ENCODE data around the gene ISLR.

Gene ISLR

GRCh38 chr15:74193905-74194304, 20.4 kb downstream of the ISLR start:
- no peak for DNase-seq (ENCODE audit: low read depth, low spot score)

DNA sequence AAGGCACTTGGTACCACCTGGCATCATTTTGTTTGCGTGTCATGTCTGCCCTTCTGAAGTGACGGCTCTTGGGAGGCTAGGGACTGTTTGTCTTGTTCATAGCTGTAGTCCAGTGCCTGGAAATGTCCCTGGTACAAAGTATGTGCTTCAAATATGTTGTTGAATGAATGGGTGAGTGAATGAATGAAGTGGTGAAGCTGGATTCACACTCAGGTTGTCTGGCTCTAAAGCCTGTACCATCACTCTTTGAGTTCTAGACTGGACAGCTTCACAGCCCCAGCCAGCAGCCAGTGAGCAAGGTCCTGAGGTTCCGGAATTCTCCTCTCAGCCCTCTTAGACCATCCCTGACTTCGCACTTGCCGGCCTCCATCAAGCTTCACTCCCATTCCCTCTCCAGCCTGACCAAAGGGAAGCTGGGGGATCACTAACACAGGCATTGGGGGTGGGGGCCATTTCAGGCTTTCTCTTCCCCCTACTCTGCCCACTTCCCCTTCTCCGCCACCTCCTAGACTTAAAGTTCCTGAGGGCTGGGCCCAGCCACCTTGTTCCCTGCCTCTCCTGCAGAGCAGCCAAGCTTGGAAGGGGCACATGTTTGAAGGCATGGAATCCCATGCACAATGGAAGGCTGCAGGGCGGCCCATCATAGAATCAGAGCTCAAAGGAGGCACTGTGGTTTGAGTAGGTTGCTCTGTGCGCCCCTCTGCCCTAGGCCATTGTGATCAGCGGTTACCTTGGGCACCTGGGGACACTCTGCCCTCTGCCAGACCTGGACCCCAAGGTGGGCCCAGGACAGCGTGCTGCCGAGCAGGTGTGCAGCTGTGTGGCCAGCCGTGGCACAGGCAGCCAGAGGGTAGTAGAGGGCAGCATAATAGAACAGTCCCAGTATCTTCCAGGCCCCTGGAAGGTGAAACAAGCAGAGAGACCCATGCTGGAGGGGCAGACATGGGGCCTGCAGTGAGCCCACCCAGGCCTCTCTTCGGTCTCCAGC, 21.4 kb downstream of the ISLR start:
- no peak for DNase-seq (ENCODE audit: low read depth, low spot score)

DNA sequence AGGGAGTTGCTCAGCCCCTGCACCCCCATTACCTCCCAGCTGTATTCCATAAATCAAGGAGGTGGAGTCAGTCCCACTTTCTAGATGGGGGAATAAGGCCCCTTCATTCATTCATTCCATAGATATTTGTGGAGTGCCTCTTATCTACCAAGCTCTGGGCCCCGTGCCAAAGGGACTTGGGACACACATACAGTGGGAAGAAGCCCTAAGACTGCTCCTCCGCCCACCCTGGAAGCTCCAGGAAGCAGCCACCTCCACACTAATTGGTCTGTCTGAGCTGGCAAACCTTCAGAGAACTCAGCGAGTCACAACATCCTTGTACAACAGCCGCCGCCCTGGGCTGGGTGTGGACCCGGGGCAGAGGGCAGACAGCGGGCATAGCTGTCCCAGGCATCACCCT, 22.7 kb downstream of the ISLR start:
- no peak for DNase-seq (ENCODE audit: low read depth, low spot score)

DNA sequence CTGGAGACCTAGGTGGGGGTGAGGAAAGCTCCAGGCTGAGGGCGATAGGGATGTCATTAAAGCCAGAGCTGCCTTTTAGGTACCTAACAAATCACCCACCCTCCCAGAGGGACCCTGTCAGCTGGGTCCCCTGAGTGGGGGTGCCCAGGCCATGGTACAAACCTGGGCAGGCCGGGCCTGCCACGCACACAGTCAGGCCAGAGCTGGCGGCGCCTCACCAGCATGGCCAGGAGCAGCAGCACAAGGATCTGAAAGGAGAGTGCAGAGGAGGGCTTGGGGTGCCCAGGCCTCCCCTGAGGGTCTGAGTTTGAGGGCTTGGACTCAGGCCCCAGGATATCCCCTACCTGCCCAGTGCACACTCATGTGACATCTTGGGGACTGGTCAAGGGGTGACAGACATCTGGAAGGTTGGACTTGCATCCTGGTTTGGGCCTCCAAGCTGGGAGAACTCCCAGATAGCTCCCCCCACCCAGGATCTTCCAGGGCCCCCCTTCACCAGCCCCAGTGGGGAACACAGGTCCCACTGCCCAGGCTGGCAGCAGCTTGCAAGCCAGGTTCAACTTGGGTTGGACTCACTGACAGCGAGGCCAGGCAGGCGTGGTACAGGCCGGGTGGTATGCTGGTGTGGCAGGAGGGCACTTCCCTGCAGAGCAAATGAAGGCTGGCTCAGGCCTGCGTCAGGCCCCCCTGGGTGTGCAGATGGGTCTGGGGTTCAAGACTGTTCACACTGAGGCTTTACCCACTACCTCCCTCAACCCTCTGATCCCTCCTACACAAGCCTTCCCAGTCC, 23.9 kb downstream of the ISLR start:
- no peak for DNase-seq (ENCODE audit: low read depth, low spot score)

DNA sequence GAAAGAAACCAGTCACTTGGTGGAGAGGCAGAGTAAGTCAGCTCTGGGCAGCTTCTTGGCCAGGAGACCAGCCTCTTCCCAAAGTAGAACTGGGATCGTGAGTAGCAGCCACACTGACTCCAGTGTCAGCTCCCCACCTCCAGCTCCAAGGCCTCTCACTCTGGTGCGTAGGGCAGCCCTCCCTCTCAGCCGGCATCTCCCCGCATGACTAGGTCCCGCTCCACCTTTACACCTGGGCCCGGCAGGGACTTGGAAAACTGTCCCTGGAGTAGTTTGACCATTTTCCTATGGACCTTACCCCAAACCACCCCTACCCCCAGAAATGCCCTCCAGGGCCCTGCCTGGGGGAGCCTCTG, 25.8 kb downstream of the ISLR start:
- no peak for DNase-seq (ENCODE audit: low read depth, low spot score)

GRCh38 chr15:74200412-74200815, 26.9 kb downstream of the ISLR start:
- DNase-seq (ENCODE audit: low read depth, low spot score) = no peak

- DNase-seq (ENCODE audit: low read depth, low spot score) = peak; percentile 86
Measured at GRCh38 chr15:74200871-74201419, 27.4 kb downstream of the ISLR start.

DNA sequence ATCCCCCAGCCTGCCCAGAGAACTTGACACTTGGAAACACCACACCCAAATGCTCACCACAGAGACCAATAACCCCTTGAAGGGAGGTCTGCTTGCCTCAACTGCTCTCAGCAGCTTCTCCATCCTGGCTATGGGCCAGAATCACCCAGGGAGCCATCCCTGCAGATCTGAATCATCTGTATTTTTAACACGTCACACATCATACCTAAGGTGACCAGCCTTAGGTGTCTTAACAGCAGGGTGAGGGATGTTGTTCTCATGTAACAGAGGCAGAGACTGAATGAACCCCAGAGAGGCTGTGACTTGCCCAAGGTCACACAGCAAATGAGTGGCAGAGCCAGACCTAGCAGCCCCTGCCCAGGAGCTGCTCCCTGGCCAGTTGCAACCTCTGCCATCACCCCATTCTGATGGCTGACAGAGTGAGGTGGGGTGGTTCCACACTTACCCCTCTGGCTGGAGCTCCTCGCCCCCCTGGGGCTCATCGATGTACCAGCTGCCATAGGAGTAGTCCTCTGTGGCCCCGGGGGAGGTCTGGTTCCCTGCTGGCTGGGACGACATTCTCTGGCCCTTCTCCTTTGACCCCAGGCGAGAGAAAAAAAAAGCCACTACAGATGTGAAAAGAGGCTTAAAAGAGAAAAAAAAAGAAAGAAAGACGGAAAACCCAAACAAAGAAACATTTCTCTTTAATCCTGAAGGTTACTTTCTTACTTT, 28.4 kb downstream of the ISLR start:
- DNase-seq (ENCODE audit: low read depth, low spot score) = no peak

- DNase-seq (ENCODE audit: low read depth, low spot score) = peak; percentile 97
Measured at GRCh38 chr15:74202452-74203401, 29.2 kb downstream of the ISLR start, which contains the start of gene STRA6. STRA6 (minus strand) TSS chr15:74202787; CDS start chr15:74202267, 520 bp downstream.

- peak; percentile 84 for DNase-seq (ENCODE audit: low read depth, low spot score)
Measured at GRCh38 chr15:74203914-74204431, 30.5 kb downstream of the ISLR start.

- no peak for DNase-seq (ENCODE audit: low read depth, low spot score)
Measured at GRCh38 chr15:74205582-74205947, 32.1 kb downstream of the ISLR start.

GRCh38 chr15:74206801-74207281, 33.3 kb downstream of the ISLR start:
- no peak for DNase-seq (ENCODE audit: low read depth, low spot score)

- DNase-seq (ENCODE audit: low read depth, low spot score) = no peak
Measured at GRCh38 chr15:74207652-74208440, 34.3 kb downstream of the ISLR start.

DNA sequence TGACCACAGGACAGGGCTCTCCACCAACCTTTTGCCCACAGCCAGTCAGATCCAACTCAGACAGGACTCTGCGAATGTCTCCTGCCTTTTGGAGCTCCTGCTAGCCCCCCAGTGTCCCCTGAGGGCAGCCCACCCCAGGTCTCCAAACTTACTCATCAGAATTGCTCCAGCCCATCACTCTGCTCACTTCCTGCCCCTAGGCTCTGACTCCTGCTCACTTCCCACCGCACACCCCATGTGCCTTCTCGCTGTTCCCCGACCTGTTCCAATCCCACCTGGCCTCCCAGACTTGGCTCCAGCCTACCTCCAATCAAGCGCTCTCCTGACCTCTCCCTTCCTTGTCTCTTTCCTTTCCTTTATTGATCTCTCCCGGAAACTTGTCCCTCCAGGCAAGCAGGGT, 35.0 kb downstream of the ISLR start:
- DNase-seq (ENCODE audit: low read depth, low spot score) = no peak

- peak; percentile 63 for DNase-seq (ENCODE audit: low read depth, low spot score)
Measured at GRCh38 chr15:74208901-74209559, 35.5 kb downstream of the ISLR start.

- no peak for DNase-seq (ENCODE audit: low read depth, low spot score)
Measured at GRCh38 chr15:74209560-74209958, 36.0 kb downstream of the ISLR start.

GRCh38 chr15:74209997-74210671, 36.6 kb downstream of the ISLR start:
- no peak for DNase-seq (ENCODE audit: low read depth, low spot score)

DNA sequence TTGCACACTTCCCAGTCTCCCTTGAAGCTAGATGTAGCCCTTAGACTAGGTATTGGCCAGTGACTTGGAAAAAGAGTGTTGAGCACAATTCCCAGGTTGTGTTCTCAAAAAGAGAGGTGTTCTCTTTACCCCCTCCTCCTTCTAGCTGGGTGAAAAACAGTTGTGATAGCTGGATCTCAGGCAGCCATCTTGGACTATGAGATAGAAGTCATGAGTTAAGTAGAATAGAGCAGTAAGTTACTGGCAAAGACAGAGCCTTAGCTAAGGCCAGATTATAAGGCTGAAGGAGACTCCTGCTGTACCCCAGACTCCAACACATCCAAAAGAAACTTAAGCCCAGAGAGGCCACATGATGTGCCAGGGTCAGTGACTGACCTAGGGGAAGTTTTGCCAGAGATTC, 37.2 kb downstream of the ISLR start:
- no peak for DNase-seq (ENCODE audit: low read depth, low spot score)
